GM18858 (cell line): ENCODE data around the gene PCNX1.

Source experiments
- ATAC-seq: cut with Tn5 transposase; IDR thresholded peaks from one replicate; pipeline ENCODE4 v1.9.1; 2021; ENCODE audit not compliant: unreplicated experiment

Gene PCNX1

GRCh38 chr14:70887737-70888499 is 19.3 kb upstream of the PCNX1 start:
- no peak for ATAC-seq

GRCh38 chr14:70888681-70889175 is 18.5 kb upstream of the PCNX1 start:
- ATAC-seq: no peak

- ATAC-seq: no peak
Observed at GRCh38 chr14:70889555-70889954, 17.7 kb upstream of the PCNX1 start.

GRCh38 chr14:70890826-70891659 is 16.2 kb upstream of the PCNX1 start:
- ATAC-seq: no peak

GRCh38 chr14:70891737-70892136 is 15.5 kb upstream of the PCNX1 start:
- ATAC-seq: no peak

GRCh38 chr14:70893062-70893845 is 14.0 kb upstream of the PCNX1 start:
- ATAC-seq: no peak

- ATAC-seq: no peak
Observed at GRCh38 chr14:70893858-70894291, 13.4 kb upstream of the PCNX1 start.

GRCh38 chr14:70894868-70895267 is 12.4 kb upstream of the PCNX1 start:
- no peak for ATAC-seq

GRCh38 chr14:70896317-70896716 is 10.9 kb upstream of the PCNX1 start:
- no peak for ATAC-seq

GRCh38 chr14:70896981-70897380 is 10.3 kb upstream of the PCNX1 start:
- ATAC-seq: no peak

- no peak for ATAC-seq
Observed at GRCh38 chr14:70897464-70897863, 9.8 kb upstream of the PCNX1 start.

- ATAC-seq: no peak
Observed at GRCh38 chr14:70898111-70898745, 9.0 kb upstream of the PCNX1 start.

- no peak for ATAC-seq
Observed at GRCh38 chr14:70901269-70901668, 6.0 kb upstream of the PCNX1 start.

- no peak for ATAC-seq
Observed at GRCh38 chr14:70902184-70902583, 5.1 kb upstream of the PCNX1 start.

- ATAC-seq: no peak
Observed at GRCh38 chr14:70904373-70904772, 2.9 kb upstream of the PCNX1 start.

- no peak for ATAC-seq
Observed at GRCh38 chr14:70905301-70905700, 2.0 kb upstream of the PCNX1 start.

- ATAC-seq: no peak
Observed at GRCh38 chr14:70906793-70907175, 475 bp upstream of the PCNX1 start.

- ATAC-seq: peak; percentile 10
Observed at GRCh38 chr14:70907996-70908934, 1.0 kb downstream of the PCNX1 start.

- no peak for ATAC-seq
Observed at GRCh38 chr14:70908935-70909641, 1.8 kb downstream of the PCNX1 start.
